ENCODE data around the gene DUSP8. TPM values are rescaled to one million over a fixed set of nuclear protein-coding genes. Genes with fewer than 3 reads are reported as not detected.
A peak's percentile ranks its signal among the peaks of the same experiment; 100 is the strongest.

The DUSP8 gene
- total RNA-seq, 1 donor from 2014 or later: 27.0 TPM

GRCh38 chr11:1532014-1532586 is 40.0 kb downstream of the DUSP8 start:
- intact Hi-C loops (cut with DNase I): no loop called here
- peak in 1 of 2 donors; percentile 82 for DNase-seq (ENCODE audit: low spot score in 2 of 2)
- H3K9me3 ChIP-seq: no peaks in the 10 kb centered on the region
- TF ChIP-seq CTCF (IDR thresholded peaks at IDR 0.05): no peak
- no peaks in the 10 kb centered on the region for H3K27me3 ChIP-seq
- H3K4me3 ChIP-seq: no peak overlapping the region
- H3K4me1 ChIP-seq: peaks cover 21 to 40% of the 10 kb centered on the region in 2 donors
- H3K36me3 ChIP-seq: peaks cover 0 to 6% of the 10 kb centered on the region in 2 donors
- H3K27ac ChIP-seq: peak overlapping the region; percentile 67 to 69

DNA sequence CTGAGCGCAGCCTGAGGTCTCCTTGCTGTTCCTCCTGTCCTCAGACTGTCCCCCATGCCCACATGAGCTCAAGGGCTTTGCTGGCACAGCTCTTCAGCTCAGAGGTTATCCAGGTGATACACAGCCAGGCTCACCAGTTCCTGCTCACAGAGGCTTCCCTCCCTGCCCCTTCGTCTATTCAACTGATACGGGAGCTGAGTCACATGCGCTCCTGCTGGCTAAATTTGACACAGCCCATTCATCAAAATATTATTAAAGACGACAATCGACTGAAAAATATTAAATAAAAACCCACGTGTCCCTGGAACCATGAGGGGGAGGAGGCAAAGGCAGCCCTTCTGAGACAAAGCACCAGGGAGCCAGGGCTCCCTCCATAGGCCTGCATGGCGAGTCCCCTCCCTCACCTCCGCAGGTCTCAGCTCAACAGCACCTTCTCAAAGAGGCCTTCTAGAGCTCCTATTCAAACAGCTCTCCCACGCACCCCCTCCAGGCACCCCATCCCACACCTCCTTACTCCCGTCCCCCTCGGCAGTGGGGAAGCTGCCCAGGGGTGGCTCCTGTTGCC is 40.5 kb downstream of the DUSP8 start:
- Histone ChIP-seq H3K9me3 (no peaks in the 10 kb centered on the region), H3K27ac (peak overlapping the region; percentile 67 to 69), H3K36me3 (peaks cover 0 to 6% of the 10 kb centered on the region in 2 donors), H3K4me3 (no peak overlapping the region), H3K27me3 (no peaks in the 10 kb centered on the region), H3K4me1 (peaks cover 21 to 40% of the 10 kb centered on the region in 2 donors)
- no peak for DNase-seq (ENCODE audit: low spot score in 2 of 2)
- intact Hi-C loops (cut with DNase I): no loop called here
- TF ChIP-seq CTCF (IDR thresholded peaks at IDR 0.05): peak in 1 of 3 experiments; percentile 7

- H3K27ac ChIP-seq: peak overlapping the region; percentile 67 to 69
- peaks cover 0 to 5% of the 10 kb centered on the region in 2 donors for H3K36me3 ChIP-seq
- H3K4me1 ChIP-seq: peaks cover 21 to 37% of the 10 kb centered on the region in 2 donors
- H3K9me3 ChIP-seq: no peaks in the 10 kb centered on the region
- no peak overlapping the region for H3K4me3 ChIP-seq
- no peak for TF ChIP-seq CTCF (IDR thresholded peaks at IDR 0.05)
- intact Hi-C loops (cut with DNase I): no loop called here
- no peak for DNase-seq (ENCODE audit: low spot score in 2 of 2)
- H3K27me3 ChIP-seq: no peaks in the 10 kb centered on the region
Measured at GRCh38 chr11:1530686-1531448, 41.2 kb downstream of the DUSP8 start.

DNA sequence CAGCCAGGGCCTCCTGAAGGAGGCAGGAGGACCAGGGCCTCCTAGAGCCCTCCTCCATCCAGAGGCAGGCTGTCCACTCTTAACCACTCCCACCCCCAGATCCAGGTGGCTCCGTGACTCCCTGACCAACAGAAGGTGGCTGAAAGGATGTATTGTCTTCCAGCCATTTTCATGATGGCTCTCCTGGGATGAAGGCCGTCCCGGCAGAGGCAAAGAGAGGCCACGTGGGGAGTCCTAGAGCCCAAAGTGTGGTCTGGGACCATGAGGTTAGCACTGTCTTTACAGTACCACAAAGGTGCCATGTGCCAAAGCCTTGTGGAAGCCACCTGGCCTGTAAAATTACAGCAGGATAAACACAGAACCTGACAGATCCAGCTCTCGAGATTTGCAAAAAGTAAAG is 42.3 kb downstream of the DUSP8 start:
- Histone ChIP-seq H3K4me1 (peaks cover 21 to 35% of the 10 kb centered on the region in 2 donors), H3K4me3 (no peak overlapping the region), H3K9me3 (no peaks in the 10 kb centered on the region), H3K27me3 (no peaks in the 10 kb centered on the region), H3K36me3 (no peaks in the 10 kb centered on the region), H3K27ac (no peak overlapping the region)
- no peak for DNase-seq (ENCODE audit: low spot score in 2 of 2)
- no peak for TF ChIP-seq CTCF (IDR thresholded peaks at IDR 0.05)
- intact Hi-C loops (cut with DNase I): no loop called here

- H3K36me3 ChIP-seq: no peaks in the 10 kb centered on the region
- H3K9me3 ChIP-seq: no peaks in the 10 kb centered on the region
- TF ChIP-seq CTCF (IDR thresholded peaks at IDR 0.05): no peak
- H3K4me3 ChIP-seq: no peak overlapping the region
- intact Hi-C loops (cut with DNase I): no loop called here
- H3K27ac ChIP-seq: no peak overlapping the region
- no peak for DNase-seq (ENCODE audit: low spot score in 2 of 2)
- H3K4me1 ChIP-seq: peaks cover 21 to 30% of the 10 kb centered on the region in 2 donors
- H3K27me3 ChIP-seq: no peaks in the 10 kb centered on the region
Measured at GRCh38 chr11:1529286-1529685, 42.8 kb downstream of the DUSP8 start.

All from ascending aorta (tissue), 2 donors.